GM12878 (cell line): ENCODE measurements around the gene ETV6. TPM values are rescaled to one million over a fixed set of nuclear protein-coding genes. Genes with fewer than 3 reads are reported as not detected.

ENCODE experiments used
- ATF7 ChIP-seq: fragments of 450-650 bp; IDR thresholded peaks from 2 replicates; pipeline ENCODE4 v1.6.1; 2016; ENCODE audit warnings: low read depth, mild to moderate bottlenecking
- BHLHE40 ChIP-seq, 2 experiments: fragments of 450-650 bp in 1 of 2; IDR thresholded peaks; 2 replicates each; pipeline ENCODE4 v1.6.1; 2011 to 2017; ENCODE audit warnings: low read depth in 2 of 2, borderline replicate concordance in 1 of 2, improper control_type of control experiment in 1 of 2, low read length in 1 of 2, mild to moderate bottlenecking in 1 of 2
- CBX5 ChIP-seq: sonication (generic); IDR thresholded peaks from 2 replicates; pipeline ENCODE4 v1.6.1; 2016; ENCODE audit warnings: low read depth, moderate library complexity, mild to moderate bottlenecking, inconsistent platforms
- CREM ChIP-seq: IDR thresholded peaks from 2 replicates; pipeline ENCODE4 v1.6.1; 2014; ENCODE audit warnings: antibody characterized with exemption, low read depth
- CTCF ChIP-seq, 3 experiments: IDR thresholded peaks in 2 of 3; conservative IDR thresholded peaks in 1 of 3; 2 replicates each; pipeline ENCODE4 v1.5.1; 2011; ENCODE audit warnings: low read depth in 3 of 3, low read length in 3 of 3, mild to moderate bottlenecking in 3 of 3, control low read depth in 2 of 3, moderate library complexity in 2 of 3, inconsistent platforms in 1 of 3, mixed read lengths in 1 of 3; ENCODE audit not compliant: control insufficient read depth in 2 of 3, insufficient read depth in 1 of 3; ENCODE audit errors: extremely low read depth in 1 of 3
- IKZF1 ChIP-seq: fragments of 450-650 bp; conservative IDR thresholded peaks from 2 replicates; pipeline ENCODE4 v1.6.1; 2017; ENCODE audit warnings: antibody characterized with exemption, mild to moderate bottlenecking
- IRF4 ChIP-seq: IDR thresholded peaks from 2 replicates; pipeline ENCODE4 v1.6.1; 2011; ENCODE audit warnings: low read depth, low read length
- PAX5 ChIP-seq: IDR thresholded peaks from 2 replicates; pipeline ENCODE4 v1.6.1; 2011; ENCODE audit warnings: low read depth, low read length, borderline replicate concordance
- PAX8 ChIP-seq: fragments of 450-650 bp; IDR thresholded peaks from 2 replicates; pipeline ENCODE4 v1.6.1; 2017; ENCODE audit warnings: mild to moderate bottlenecking, moderate library complexity
- RELB ChIP-seq: fragments of 450-650 bp; IDR thresholded peaks from 2 replicates; pipeline ENCODE4 v1.6.1; 2017; ENCODE audit warnings: low read depth, mild to moderate bottlenecking, moderate library complexity
- SKIL ChIP-seq: fragments of 450-650 bp; IDR thresholded peaks from 2 replicates; pipeline ENCODE4 v1.6.1; 2017; ENCODE audit warnings: mild to moderate bottlenecking, low read depth, inconsistent platforms; ENCODE audit not compliant: poor library complexity, severe bottlenecking
- YBX1 ChIP-seq: fragments of 450-650 bp; IDR thresholded peaks from 2 replicates; pipeline ENCODE4 v1.6.1; 2016; ENCODE audit warnings: antibody characterized with exemption
- ZBED1 ChIP-seq: IDR thresholded peaks from 2 replicates; pipeline ENCODE4 v1.6.1; 2016; ENCODE audit warnings: borderline replicate concordance
- ZNF274 ChIP-seq: IDR thresholded peaks from one replicate; pipeline ENCODE4 v1.8.0; 2011; ENCODE audit not compliant: insufficient read length, insufficient read depth
- ZNF592 ChIP-seq: fragments of 450-650 bp; IDR thresholded peaks from 2 replicates; pipeline ENCODE4 v1.6.1; 2017; ENCODE audit warnings: mild to moderate bottlenecking, moderate library complexity
- ZNF687 ChIP-seq: fragments of 450-650 bp; IDR thresholded peaks from 2 replicates; pipeline ENCODE4 v1.6.1; 2017; ENCODE audit warnings: mild to moderate bottlenecking, moderate library complexity
- polyA plus RNA-seq, 11 experiments: library from polyadenylated mRNA; depleted of rRNA in 4 of 11; unstranded in 6 of 11; stranded (reverse) in 5 of 11; fragments of >200 nt; fragmentation: Nextera tagmentation in 4 of 11; fragmentation: Illumina TruSeq in 1 of 11; extraction: Ambion mirVana in 4 of 11; extraction: Trizol in 1 of 11; gene quantifications; 1 replicate in 1 of 11; 2 replicates in 10 of 11; pipeline versions ENCODE4 v1.2.1 to v1.2.3, GENCODE V29; 2011 to 2016; ENCODE audit warnings: inconsistent platforms in 2 of 11, missing spikeins in 2 of 11, low read depth in 1 of 11
- total RNA-seq, 4 experiments: library from RNA; depleted of rRNA in 3 of 4; stranded (reverse); fragments of >200 nt in 3 of 4; fragmentation: Illumina TruSeq in 1 of 4; extraction: Trizol in 1 of 4; gene quantifications; 2 replicates each; pipeline versions ENCODE4 v1.2.1 to v1.2.3, GENCODE V29; 2013 to 2021

ETV6 gene
- total and polyA plus RNA-seq, 10 of the 15 experiments (the other 5 are each of a cell fraction or from before 2014, with no cell fraction given): 6.6 to 74.8 (median 24.6) TPM

- no peak for TF ChIP-seq CTCF (IDR thresholded peaks at IDR 0.05 in 2 of 3, conservative IDR thresholded peaks at IDR 0.05 in 1 of 3; ENCODE audit: control insufficient read depth in 2 of 3, extremely low read depth in 1 of 3, insufficient read depth in 1 of 3, low read depth in 3 of 3, low read length in 3 of 3)
- no peak for TF ChIP-seq ZNF274
- peak; percentile 71; the same call in 1 of the 2 replicates for TF ChIP-seq ZBED1
- TF ChIP-seq IRF4: peak; percentile 62; the same call in 1 of the 2 replicates
- no peak for TF ChIP-seq CBX5
- TF ChIP-seq SKIL: peak; percentile 64
- TF ChIP-seq BHLHE40 (IDR thresholded peaks at IDR 0.05; ENCODE audit: borderline replicate concordance in 1 of 2, low read depth in 2 of 2, low read length in 1 of 2): peak; percentile 51 to 68; a peak in 1 of 4 replicates
- peak; percentile 82 for TF ChIP-seq ATF7
- TF ChIP-seq ZNF687: peak; percentile 85; the same call in 1 of the 2 replicates
- TF ChIP-seq ZNF592: peak; percentile 48
- no peak for TF ChIP-seq CREM
- no peak for TF ChIP-seq PAX5
- no peak for TF ChIP-seq PAX8
- TF ChIP-seq YBX1: no peak
- peak; percentile 88 for TF ChIP-seq RELB
- peak; percentile 84 for TF ChIP-seq IKZF1
Observed at GRCh38 chr12:11717519-11717961, 68.1 kb downstream of the ETV6 start (continued).
